Upper lobe of left lung (tissue), 4 donors: ENCODE results near the gene C2.

ENCODE experiments used
- CTCF ChIP-seq, 6 experiments: fragments of 450-650 bp in 4 of 6; fragments of 200-600 bp in 2 of 6; sonication (generic) in 2 of 6; IDR thresholded peaks; one replicate each; pipeline ENCODE4 v1.5.1; 2016 to 2019; ENCODE audit warnings: antibody characterized with exemption in 6 of 6
- EP300 ChIP-seq, 4 donors: sonication (generic); formaldehyde crosslinking; IDR thresholded peaks; one replicate each; pipeline ENCODE4 v1.5.1; 2017; ENCODE audit warnings: antibody characterized with exemption in 4 of 4, control low read depth in 2 of 4
- POLR2A ChIP-seq, 4 donors: fragments of 450-650 bp; IDR thresholded peaks; one replicate each; pipeline ENCODE4 v1.5.1; 2016 to 2017; ENCODE audit warnings: antibody characterized with exemption in 4 of 4, mild to moderate bottlenecking in 2 of 4
- POLR2AphosphoS5 ChIP-seq, 2 donors: sonication (generic); formaldehyde crosslinking; IDR thresholded peaks; one replicate each; pipeline ENCODE4 v1.5.1; 2017; ENCODE audit warnings: antibody characterized with exemption in 2 of 2

GRCh38 chr6:31948753-31949413, 21.4 kb downstream of the C2 start:
- no peak for TF ChIP-seq CTCF (IDR thresholded peaks at IDR 0.05)
- no peak for TF ChIP-seq POLR2A (IDR thresholded peaks at IDR 0.05)
- TF ChIP-seq POLR2AphosphoS5 (IDR thresholded peaks at IDR 0.05), result no peak
- no peak for TF ChIP-seq EP300 (IDR thresholded peaks at IDR 0.05)
